Mesothelial cell of epicardium (in vitro differentiated cells): Measurements from ENCODE around the gene PPP2R2B. TPM values are rescaled to one million over a fixed set of nuclear protein-coding genes. Genes with fewer than 3 reads are reported as not detected.

Experiments used
- DNase-seq, 2 experiments: peaks; one replicate each; pipeline ENCODE4 v3.0.0; 2021; ENCODE audit warnings: low spot score in 2 of 2; ENCODE audit not compliant: unreplicated experiment in 2 of 2
- H3K27ac Mint-ChIP-seq: 2 replicates; pipeline ENCODE4 v1.8.0; 2021; ENCODE audit warnings: mixed read lengths
- H3K27me3 Mint-ChIP-seq: 2 replicates; pipeline ENCODE4 v1.8.0; 2021; ENCODE audit warnings: low read depth, mixed read lengths
- H3K36me3 Mint-ChIP-seq: 2 replicates; pipeline ENCODE4 v1.8.0; 2021; ENCODE audit warnings: mixed read lengths
- H3K4me1 Mint-ChIP-seq: 2 replicates; pipeline ENCODE4 v1.8.0; 2021; ENCODE audit warnings: mixed read lengths
- H3K4me3 Mint-ChIP-seq: 2 replicates; pipeline ENCODE4 v1.8.0; 2021; ENCODE audit warnings: mild to moderate bottlenecking, moderate library complexity, mixed read lengths
- H3K9me3 Mint-ChIP-seq: 2 replicates; pipeline ENCODE4 v1.8.0; 2021; ENCODE audit warnings: mixed read lengths
- total RNA-seq: library from RNA; stranded (reverse); gene quantifications from 3 replicates; pipeline ENCODE4 v1.2.1, GENCODE V29; 2021
- TF ChIP-seq, protein P1 (sequence below): fragments of 200-600 bp; sonication (generic); IDR thresholded peaks from one replicate; pipeline ENCODE4 v1.5.0; 2021; ENCODE audit warnings: antibody characterized with exemption; ENCODE audit not compliant: unreplicated experiment

PPP2R2B gene
- total RNA-seq, 1 donor from 2014 or later = 18.2 TPM

DNA sequence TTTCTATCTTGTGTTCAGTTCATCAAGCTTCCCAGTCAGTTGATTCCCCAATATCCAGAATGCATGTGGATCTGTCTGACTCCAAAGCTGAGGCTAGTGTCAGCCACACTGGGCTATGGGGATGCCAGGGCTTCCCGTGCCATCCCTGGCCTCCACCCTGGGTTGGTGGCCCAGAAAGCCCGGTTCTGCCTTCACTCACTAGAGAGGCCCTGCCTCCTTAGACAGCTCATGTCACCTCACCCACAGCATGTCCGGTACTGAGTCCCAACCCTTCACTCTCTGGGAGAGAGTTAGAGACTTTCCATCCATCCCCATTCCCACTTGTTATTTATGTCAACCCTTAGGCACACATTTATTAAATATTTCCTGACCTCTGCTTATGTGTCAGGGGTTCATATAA, 243.1 kb downstream of the PPP2R2B start:
- H3K4me3 Mint-ChIP-seq = no peak overlapping the region
- no peaks in the 10 kb centered on the region for H3K27me3 Mint-ChIP-seq
- no peak for DNase-seq
- no peak overlapping the region for H3K27ac Mint-ChIP-seq
- H3K9me3 Mint-ChIP-seq = peaks cover 4% of the 10 kb centered on the region
- no peaks in the 10 kb centered on the region for H3K4me1 Mint-ChIP-seq
- TF ChIP-seq, protein P1, sequence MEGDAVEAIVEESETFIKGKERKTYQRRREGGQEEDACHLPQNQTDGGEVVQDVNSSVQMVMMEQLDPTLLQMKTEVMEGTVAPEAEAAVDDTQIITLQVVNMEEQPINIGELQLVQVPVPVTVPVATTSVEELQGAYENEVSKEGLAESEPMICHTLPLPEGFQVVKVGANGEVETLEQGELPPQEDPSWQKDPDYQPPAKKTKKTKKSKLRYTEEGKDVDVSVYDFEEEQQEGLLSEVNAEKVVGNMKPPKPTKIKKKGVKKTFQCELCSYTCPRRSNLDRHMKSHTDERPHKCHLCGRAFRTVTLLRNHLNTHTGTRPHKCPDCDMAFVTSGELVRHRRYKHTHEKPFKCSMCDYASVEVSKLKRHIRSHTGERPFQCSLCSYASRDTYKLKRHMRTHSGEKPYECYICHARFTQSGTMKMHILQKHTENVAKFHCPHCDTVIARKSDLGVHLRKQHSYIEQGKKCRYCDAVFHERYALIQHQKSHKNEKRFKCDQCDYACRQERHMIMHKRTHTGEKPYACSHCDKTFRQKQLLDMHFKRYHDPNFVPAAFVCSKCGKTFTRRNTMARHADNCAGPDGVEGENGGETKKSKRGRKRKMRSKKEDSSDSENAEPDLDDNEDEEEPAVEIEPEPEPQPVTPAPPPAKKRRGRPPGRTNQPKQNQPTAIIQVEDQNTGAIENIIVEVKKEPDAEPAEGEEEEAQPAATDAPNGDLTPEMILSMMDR = no peak
- H3K36me3 Mint-ChIP-seq = peaks cover 8% of the 10 kb centered on the region

DNA sequence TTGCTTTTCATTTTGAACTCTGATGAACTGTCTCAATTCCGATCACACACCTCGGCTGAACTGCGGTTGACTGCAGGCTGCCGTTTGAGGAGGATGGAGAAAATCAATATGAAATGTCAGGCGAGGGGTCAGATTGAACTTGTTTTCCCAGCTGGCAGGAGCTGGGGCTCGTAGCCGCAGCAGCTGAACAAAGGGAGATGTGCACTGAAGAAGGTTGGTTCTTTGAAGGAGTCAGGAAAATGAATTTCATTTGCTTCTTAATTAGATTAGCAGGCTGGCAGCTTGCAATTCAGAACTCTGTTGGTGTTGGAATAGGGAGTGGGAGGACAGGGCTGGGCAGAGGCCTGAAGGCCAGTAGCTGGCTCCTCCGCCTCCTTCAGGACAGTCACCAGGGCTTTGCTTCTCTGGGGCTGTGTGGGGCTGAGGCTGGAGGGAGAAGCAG, 245.2 kb downstream of the PPP2R2B start:
- Mint-ChIP-seq H3K27me3 (no peaks in the 10 kb centered on the region), H3K4me3 (no peak overlapping the region)

DNA sequence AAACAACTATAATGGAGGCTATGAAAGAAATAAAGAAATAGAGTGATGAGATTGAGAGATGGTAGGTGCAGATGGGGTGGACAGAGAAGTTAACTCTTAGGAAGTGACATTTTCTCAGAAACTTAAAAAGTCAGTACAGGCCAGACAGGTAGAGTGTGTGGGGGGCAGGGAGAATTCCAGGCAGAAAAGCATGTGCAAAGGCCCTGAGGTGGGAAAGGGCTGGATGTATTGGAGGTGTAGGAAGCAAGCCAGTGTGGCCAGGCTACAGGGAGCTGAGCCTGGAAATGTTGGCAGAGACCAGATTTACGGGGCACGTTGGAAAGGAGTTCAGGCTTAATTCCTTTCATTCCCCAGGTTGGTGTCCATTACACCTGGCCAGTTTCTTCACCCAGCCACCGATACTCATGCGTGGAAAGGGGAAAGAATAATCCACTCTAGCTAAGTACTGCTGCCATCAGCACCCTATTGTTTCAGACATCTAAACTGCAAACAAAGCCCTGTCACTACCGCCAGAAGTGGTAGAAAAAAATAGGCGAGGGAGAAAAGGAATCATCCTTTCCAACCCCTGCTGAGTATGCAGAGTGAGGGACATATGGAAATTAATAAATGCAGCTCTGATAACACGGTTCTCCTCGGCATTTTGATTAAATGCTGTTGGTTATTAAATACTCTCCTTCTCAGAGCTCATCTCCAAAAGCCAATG, 245.8 kb downstream of the PPP2R2B start:
- Mint-ChIP-seq H3K4me1 (no peaks in the 10 kb centered on the region), H3K36me3 (peaks cover 8% of the 10 kb centered on the region), H3K4me3 (no peak overlapping the region), H3K27me3 (no peaks in the 10 kb centered on the region), H3K9me3 (peaks cover 4% of the 10 kb centered on the region), H3K27ac (no peak overlapping the region)
- no peak for DNase-seq
- TF ChIP-seq, protein P1 = no peak

More for the DNA sequence above, 245.2 kb downstream of the PPP2R2B start:
- H3K36me3 Mint-ChIP-seq = peaks cover 8% of the 10 kb centered on the region
- peaks cover 4% of the 10 kb centered on the region for H3K9me3 Mint-ChIP-seq
- DNase-seq = no peak
- TF ChIP-seq, protein P1 = no peak
- H3K27ac Mint-ChIP-seq = no peak overlapping the region
- H3K4me1 Mint-ChIP-seq = no peaks in the 10 kb centered on the region

DNA sequence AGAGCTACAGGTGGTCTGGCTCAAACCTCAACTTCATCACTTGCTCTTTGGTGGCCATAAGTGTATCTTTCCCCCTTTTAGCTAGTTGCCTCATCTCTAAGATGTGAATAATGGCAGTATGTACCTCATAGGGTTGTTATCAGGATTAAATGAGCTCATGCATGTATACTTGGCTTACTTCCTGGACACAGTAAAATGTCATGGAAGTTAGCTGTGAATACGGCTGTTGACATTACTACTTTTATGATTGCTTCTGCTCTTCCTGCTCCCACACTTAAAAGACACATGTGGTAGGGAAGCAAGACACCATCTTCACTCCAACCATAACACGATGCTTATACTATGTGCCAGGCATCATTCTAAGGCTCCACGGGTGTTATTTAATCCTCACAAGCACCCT, 248.1 kb downstream of the PPP2R2B start:
- TF ChIP-seq, protein P1 = no peak
- peaks cover 13% of the 10 kb centered on the region for H3K36me3 Mint-ChIP-seq
- no peaks in the 10 kb centered on the region for H3K4me1 Mint-ChIP-seq
- H3K9me3 Mint-ChIP-seq = peaks cover 11% of the 10 kb centered on the region
- no peak for DNase-seq
- no peak overlapping the region for H3K4me3 Mint-ChIP-seq
- H3K27me3 Mint-ChIP-seq = peaks cover 2% of the 10 kb centered on the region
- no peak overlapping the region for H3K27ac Mint-ChIP-seq

DNA sequence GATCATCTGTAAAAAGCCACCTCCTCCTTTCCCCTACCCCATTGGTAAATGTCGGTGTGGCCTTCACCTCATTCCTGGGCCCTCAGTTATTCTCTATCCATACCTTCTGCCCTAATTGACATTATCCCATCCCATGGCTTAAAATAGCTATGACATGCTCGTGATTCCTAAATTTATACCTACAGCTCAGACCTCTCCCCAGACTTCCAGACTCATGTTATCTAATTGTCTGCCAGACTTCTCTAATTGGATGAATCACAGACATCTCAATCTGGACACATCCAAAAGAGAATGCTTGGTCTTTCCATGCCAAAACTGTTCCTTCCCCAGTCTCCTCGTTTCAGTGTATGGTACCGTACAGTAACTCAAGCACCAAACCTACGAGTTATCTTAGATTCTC, 249.6 kb downstream of the PPP2R2B start:
- Mint-ChIP-seq H3K36me3 (peaks cover 14% of the 10 kb centered on the region), H3K27me3 (peaks cover 2% of the 10 kb centered on the region), H3K9me3 (peaks cover 11% of the 10 kb centered on the region), H3K4me1 (no peaks in the 10 kb centered on the region), H3K27ac (no peak overlapping the region), H3K4me3 (no peak overlapping the region)
- no peak for DNase-seq
- TF ChIP-seq, protein P1 = no peak
